ENCODE results near the gene SYNCRIP.
"Not testable (repeated sequence)": the region's sequence is repeated elsewhere in the genome, so short reads cannot be mapped to it uniquely, and the experiment has no call there.

The SYNCRIP gene

GRCh38 chr6:85642774-85643536 is at the start of gene SYNCRIP:
Gene SYNCRIP, minus strand, starts transcription at chr6:85642886. Its CDS starts 1,447 bp downstream, at chr6:85641439.
- DNase-seq (ENCODE audit: low read depth) = peak; percentile 91

- DNase-seq (ENCODE audit: low read depth) = no peak
These were observed 48.8 kb upstream of the SYNCRIP start for GRCh38 chr6:85691478-85691877.

DNA sequence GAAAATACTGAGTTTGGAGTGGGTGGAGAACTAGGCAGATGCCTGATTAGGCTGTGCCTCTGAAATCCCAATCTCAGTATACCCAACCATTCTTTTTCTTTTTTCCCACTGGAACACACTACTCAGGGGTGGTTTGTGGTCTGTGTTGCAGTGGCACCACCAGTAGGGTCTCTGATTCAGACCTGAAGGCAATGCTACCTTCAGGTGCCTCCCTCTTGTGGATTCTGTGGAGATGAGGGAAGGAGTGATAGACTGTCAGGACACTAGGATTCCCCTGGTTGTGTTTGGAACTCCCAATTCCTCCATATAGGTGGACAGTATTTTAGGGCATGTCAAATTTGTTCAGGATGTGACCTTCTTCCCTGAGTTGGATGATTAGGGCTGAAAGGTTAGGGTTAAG is 47.4 kb upstream of the SYNCRIP start:
- DNase-seq (ENCODE audit: low read depth) = no peak

- no peak for DNase-seq (ENCODE audit: low read depth)
These were observed 43.0 kb upstream of the SYNCRIP start for GRCh38 chr6:85685713-85686112.

- DNase-seq (ENCODE audit: low read depth) = no peak
These were observed 42.1 kb upstream of the SYNCRIP start for GRCh38 chr6:85684809-85685171.

- no peak for DNase-seq (ENCODE audit: low read depth)
These were observed 41.6 kb upstream of the SYNCRIP start for GRCh38 chr6:85684133-85684808.

DNA sequence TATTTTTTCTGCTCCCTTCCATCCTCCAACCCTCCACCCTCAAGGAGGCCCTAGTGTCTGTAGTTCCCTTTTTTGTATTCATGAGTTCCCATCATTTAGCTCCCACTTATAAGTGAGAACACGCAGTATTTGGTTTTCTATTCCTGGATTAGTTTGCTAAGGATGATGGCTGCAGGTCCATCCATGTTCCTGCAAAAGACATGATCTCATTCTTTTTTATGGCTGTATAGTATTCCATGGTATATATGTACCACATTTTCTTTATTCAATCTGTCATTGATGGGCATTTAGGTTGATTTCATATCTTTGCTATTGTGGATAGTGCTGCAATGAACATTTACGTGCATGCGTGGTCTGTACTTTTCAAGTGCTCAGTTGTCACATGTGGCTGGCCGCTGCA is 39.2 kb upstream of the SYNCRIP start:
- DNase-seq (ENCODE audit: low read depth) = not testable (repeated sequence)

GRCh38 chr6:85680388-85680787 is 37.7 kb upstream of the SYNCRIP start:
- DNase-seq (ENCODE audit: low read depth) = no peak

DNA sequence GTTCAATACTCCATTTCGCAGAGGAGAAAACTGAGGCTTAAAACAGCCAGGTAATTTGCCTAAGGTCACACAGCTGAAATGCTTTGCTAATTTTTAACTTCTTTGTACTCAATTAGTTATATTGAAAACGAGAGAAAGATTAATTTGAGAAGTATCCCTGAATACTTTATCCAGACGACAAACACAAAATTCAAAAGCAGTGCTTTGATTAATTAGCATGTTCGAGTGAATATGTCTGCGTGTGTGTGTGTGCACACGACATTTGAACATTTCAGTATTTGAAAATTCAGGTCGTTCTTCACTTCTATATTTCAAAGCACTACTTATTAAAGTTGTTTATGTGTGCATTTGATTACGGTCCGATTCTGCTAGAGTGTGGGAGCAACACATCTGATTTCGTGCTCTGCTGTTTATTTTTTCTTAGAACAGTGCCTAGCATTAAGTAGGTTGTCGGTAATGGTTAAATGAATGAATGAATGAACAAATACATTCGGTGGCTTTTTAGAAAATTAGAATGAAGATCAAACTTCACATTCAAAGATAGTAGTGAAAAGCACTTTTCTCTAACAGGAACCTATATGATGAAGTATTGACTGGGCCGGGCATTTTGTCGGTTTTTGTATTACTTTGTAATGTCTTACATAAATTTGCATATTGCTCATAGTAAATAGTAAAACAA is 36.9 kb upstream of the SYNCRIP start:
- no peak for DNase-seq (ENCODE audit: low read depth)

GRCh38 chr6:85678602-85679444 is 36.1 kb upstream of the SYNCRIP start:
- peak; percentile 95 for DNase-seq (ENCODE audit: low read depth)

DNA sequence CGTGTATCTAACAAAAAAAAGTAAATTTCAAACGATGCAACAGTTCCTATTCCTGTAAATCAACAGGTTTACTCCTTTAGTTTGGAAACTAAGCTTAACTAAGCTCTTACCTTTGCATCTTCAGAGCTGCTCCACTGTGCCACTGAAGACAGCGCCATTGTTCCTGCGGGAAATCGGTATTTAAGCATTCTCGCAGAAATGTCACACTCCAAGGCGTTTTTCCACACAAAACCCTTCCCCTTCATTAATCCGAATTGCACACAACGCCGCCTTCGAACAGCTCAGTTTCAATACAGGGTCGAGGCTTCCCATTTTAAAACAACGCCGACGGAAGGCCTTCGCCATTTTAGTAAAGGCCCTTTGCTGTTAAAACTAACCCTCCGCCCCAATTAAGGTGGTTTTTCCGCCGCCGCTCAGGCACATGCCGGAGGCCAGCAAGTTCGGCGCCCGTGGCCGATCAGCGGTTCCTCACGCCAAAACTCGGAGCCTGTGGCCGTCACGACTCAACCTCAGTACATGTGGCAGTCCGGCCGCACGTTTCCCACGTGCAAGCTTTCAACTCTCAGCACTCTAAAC is 35.4 kb upstream of the SYNCRIP start:
- DNase-seq (ENCODE audit: low read depth) = no peak

GRCh38 chr6:85677234-85677956 is 34.7 kb upstream of the SYNCRIP start:
- DNase-seq (ENCODE audit: low read depth) = no peak

DNA sequence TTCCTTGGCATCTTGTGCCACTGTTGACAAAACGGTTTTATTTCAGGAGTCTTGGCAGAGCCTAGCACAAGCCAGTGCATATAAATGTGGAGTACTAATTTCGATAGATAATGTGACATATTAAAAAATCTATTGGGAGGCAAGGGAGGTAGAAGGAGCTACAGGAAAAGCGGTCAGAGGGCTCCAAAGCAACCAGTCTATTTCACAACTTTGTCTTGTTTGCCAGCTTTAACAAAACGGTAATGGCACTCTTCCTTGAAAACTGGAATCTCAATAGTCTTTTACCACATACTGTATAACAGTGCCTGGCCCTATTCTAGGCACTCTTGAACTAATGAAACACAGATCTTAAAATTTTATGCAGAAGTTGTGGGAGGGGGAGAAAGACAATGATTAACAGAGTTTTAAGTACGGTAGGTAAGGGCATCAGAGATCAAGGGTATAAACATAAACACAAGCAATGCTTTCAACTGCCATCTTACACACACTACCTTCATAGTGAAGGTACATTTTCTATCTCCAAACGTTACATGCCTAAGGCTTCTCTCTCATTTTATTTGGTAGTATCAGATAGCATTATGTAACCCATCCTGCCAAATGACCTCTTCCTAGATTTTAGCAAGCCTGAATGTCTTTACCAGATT is 33.5 kb upstream of the SYNCRIP start:
- DNase-seq (ENCODE audit: low read depth) = no peak

GRCh38 chr6:85675030-85675819 is 32.5 kb upstream of the SYNCRIP start:
- DNase-seq (ENCODE audit: low read depth) = no peak

- no peak for DNase-seq (ENCODE audit: low read depth)
These were observed 31.9 kb upstream of the SYNCRIP start for GRCh38 chr6:85674604-85675003.

DNA sequence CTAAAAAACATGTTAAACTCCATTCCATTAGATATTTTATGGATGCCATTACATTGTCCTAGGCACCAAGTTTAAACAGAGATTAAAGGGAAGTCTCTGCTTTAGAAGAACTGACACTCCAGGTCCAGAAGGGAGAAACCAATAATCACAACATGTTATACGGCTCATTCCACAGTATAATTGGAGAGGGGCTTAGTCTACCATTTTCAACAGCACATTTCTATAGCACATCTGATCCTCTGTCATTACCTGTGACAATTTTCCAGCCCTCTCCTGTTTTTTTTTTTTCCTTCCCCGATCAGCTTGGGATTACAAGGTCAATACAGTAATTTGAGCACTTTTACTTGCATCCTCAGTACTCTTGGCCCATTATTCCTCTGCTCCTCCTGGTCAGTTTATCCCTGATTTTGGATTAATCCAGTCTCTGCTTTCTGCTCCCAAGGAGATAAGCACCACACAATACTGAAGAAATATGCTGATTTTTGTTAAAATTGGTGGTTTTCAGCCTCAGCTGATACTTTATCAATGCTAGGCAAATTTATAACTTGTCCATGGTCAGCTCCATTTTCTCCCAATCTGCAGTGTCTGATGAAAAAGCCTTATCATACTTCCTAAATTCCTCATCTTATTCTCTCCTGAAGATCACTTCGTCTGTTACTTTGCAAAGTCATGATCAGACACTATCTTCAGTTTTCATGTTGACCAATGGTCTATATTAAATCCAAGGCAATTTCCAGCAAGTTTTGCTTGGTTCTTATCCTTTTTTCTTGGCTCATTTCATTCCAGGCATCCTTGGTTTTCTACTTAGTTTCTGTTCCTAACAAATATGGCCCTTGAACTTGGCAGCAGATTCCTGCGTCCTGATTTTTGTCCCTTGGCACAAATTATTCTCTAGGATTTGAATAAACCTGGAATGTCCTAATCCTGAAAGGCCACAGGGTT is 30.8 kb upstream of the SYNCRIP start:
- DNase-seq (ENCODE audit: low read depth) = no peak

GRCh38 chr6:85672623-85673022 is 29.9 kb upstream of the SYNCRIP start:
- DNase-seq (ENCODE audit: low read depth) = no peak

- DNase-seq (ENCODE audit: low read depth) = no peak
These were observed 29.4 kb upstream of the SYNCRIP start for GRCh38 chr6:85672050-85672449.

GRCh38 chr6:85670573-85670972 is 27.9 kb upstream of the SYNCRIP start:
- DNase-seq (ENCODE audit: low read depth) = no peak

All from stimulated activated CD8-positive, alpha-beta memory T cell treated with anti-CD3 and anti-CD28 coated beads, Interleukin-15, amount 100 ng/mL, for 1 hour (primary cell).